Frontal cortex (tissue), 4 donors: ENCODE measurements around the gene INPPL1. TPM values are rescaled to one million over a fixed set of nuclear protein-coding genes. Genes with fewer than 3 reads are reported as not detected.
A peak's percentile ranks its signal among the peaks of the same experiment; 100 is the strongest.

Experiments
- DNase-seq, 2 donors: peaks; one replicate each; pipeline ENCODE4 v3.0.0; 2012; ENCODE audit warnings: low spot score in 2 of 2
- FAIRE-seq: peaks from 2 replicates; lab custom pipeline; 2012; peaks lifted over from hg19 to GRCh38; lab: Jason Lieb, UNC
- total RNA-seq: library from RNA; depleted of rRNA; stranded (reverse); fragments of >200 nt; gene quantifications from one replicate; pipeline ENCODE4 v1.2.3, GENCODE V29; 2014
- donor health status: control.
- donor health status: control.
- donor health status: control.

Gene INPPL1
- total RNA-seq, 1 donor from 2014 or later: 6.5 TPM

- FAIRE-seq (no peak), DNase-seq (no peak)
Measured at GRCh38 chr11:72230764-72231365, 6.3 kb downstream of the INPPL1 start.

DNA sequence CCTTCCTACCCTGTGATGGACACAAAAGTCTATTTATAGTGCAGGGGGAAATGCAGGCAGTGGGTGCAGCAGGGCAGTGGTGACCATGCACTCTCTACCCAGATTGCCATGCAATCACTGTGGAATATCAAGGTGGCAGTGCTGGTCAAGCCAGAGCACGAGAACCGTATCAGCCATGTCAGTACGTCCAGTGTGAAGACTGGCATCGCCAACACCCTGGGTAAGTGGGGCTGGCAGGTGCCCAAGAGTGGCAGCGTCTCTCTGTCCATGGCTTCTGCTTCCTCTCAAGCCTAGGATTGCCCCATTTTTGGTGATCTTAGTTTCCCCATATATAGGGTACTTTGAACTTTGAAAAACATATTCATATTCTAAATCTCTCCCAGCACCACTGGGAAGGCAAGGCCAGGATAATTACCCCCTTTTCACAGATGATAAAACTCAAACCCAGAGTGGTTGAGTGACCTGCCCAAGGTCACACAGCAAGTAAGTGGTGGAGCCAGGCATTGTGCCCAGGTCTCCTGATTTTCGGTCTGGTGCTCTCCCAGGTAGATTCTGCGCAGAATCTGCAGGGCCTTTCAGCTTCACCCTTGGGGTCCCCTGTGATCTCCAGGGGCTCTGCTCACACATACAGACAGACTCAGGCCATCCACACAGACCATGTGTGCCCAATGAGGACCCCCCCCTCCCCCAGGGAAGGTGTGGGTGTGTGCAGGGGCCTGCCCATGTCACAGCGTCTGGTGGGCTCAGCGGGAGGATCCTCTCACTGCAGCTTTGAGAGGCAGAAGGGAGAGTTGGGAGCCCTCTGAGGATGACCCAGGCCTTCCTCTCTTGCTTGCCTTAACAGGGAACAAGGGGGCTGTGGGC is 7.1 kb downstream of the INPPL1 start:
- no peak for FAIRE-seq
- DNase-seq: no peak

DNA sequence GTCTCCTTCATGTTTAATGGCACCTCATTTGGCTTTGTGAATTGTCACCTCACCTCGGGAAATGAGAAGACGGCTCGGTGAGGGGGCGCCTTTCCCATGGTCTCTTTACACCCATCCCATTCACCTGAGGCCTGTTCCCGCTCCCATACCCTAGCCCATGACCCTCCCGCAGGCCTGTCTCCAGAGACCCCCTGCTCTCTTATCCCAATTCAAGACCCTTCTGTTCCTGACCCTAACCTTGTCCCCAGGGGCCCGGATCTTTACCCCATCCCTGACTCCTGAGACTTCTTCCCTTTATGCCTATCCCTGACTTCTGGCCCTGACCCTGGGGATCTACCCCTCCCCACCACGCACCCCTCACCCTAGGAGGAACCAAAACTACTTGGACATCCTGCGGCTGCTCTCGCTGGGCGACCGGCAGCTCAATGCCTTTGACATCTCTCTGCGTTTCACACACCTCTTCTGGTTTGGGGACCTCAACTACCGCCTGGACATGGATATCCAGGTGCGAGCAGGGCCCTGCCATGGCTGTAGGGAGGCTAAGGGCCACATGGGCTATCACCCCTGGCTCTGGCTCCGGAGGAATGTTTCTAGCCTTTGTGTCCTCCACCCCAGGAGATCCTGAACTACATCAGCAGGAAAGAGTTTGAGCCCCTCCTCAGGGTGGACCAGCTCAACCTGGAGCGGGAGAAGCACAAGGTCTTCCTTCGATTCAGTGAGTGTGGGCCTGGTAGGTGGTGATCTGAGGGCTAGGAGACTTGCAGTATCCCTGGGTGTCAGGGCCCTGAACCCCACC is 7.9 kb downstream of the INPPL1 start:
- DNase-seq (no peak), FAIRE-seq (no peak)

DNA sequence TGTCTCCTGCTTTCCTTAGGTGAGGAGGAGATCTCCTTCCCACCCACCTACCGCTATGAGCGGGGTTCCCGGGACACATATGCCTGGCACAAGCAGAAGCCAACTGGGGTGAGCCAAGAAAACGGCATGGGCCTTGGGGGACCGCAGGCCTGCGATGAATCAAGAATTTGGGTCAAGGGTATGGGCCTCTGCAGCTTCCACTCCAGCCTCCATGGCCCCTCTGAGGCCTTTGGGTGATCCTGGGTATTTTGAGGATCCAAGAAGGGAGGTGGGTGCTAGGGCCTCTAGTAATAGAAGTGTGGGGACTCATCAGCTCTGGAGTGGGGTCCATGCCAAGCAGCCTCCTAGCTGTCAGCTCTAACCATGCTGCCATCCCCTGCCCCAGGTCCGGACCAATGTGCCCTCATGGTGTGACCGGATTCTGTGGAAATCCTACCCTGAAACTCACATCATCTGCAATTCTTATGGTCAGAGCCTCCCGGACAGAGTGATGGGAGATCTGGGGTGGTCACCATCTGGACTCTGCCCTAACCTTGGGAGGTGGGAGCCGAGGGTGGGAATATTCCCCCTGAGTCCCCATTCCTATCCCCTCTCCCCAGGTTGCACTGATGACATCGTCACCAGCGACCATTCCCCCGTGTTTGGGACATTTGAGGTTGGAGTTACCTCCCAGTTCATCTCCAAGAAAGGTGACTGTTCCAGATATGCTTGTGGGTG is 8.6 kb downstream of the INPPL1 start:
- DNase-seq (no peak), FAIRE-seq (no peak)

- FAIRE-seq (no peak), DNase-seq (no peak)
Measured at GRCh38 chr11:72233773-72234513, 9.4 kb downstream of the INPPL1 start.

DNA sequence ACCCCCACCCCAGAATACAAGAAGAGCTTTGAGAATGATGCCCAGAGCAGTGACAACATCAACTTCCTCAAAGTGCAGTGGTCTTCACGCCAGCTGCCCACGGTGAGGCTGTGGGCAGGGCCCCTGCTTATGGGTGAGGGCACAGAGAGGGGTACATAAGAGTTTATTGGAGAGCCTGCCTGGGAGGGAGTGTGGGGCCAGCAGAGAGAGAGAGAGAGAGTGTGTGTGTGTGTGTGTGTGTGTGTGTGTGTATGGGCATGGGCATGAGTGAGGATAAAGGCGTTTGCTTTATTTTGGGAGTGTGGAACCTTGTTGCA is 9.9 kb downstream of the INPPL1 start:
- no peak for DNase-seq
- no peak for FAIRE-seq

DNA sequence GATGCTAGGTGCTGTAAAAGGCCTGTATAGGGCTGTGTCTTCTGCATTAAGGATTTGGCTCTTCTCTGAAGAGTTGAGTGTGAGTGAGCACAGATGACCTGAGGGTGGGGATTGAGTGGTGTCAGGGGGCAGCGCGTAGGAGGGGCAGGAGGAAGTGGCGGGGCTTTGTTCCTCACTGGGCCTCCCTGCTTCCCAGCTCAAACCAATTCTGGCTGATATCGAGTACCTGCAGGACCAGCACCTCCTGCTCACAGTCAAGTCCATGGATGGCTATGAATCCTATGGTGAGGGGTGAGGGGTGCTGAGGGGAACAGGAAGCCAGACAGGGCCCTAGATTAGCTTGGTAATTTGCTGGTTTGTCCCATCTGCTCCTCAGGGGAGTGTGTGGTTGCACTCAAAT is 10.4 kb downstream of the INPPL1 start:
- no peak for FAIRE-seq
- no peak for DNase-seq

GRCh38 chr11:72235351-72236057 is 10.9 kb downstream of the INPPL1 start:
- no peak for FAIRE-seq

GRCh38 chr11:72236083-72236697 is 11.6 kb downstream of the INPPL1 start:
- DNase-seq (no peak), FAIRE-seq (no peak)

More at GRCh38 chr11:72235351-72236057, 10.9 kb downstream of the INPPL1 start:
- no peak for DNase-seq

GRCh38 chr11:72236774-72237111 is 12.2 kb downstream of the INPPL1 start:
- FAIRE-seq (no peak), DNase-seq (no peak)

DNA sequence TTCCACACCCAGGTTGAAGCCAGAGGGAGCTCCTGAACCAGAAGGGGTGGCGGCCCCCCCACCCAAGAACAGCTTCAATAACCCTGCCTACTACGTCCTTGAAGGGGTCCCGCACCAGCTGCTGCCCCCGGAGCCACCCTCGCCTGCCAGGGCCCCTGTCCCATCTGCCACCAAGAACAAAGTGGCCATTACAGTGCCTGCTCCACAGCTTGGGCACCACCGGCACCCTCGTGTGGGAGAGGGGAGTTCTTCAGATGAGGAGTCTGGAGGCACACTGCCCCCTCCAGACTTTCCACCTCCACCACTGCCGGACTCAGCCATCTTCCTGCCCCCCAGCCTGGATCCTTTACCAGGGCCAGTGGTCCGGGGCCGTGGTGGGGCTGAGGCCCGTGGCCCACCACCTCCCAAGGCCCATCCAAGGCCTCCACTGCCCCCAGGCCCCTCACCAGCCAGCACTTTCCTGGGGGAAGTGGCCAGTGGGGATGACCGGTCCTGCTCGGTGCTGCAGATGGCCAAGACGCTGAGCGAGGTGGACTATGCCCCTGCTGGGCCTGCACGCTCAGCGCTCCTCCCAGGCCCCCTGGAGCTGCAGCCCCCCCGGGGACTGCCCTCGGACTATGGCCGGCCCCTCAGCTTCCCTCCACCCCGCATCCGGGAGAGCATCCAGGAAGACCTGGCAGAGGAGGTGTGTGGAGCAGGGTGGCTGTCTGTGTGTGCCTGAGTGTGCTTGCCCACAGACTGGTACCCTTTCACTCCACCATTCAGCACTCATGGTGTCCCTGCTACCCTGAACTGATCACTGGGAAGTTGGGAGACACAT is 12.8 kb downstream of the INPPL1 start:
- DNase-seq (no peak), FAIRE-seq (no peak)

DNA sequence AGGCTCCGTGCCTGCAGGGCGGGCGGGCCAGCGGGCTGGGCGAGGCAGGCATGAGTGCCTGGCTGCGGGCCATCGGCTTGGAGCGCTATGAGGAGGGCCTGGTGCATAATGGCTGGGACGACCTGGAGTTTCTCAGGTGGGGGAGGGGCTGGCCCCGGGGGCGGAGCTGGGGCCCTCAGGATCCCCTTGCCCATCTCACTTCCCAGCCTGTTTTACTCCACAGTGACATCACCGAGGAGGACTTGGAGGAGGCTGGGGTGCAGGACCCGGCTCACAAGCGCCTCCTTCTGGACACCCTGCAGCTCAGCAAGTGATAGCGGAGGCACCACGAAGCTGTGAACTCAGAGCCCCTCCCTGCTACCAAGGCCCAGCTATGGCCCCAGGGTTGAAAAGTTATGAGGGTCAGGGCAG is 13.5 kb downstream of the INPPL1 start:
- DNase-seq (peak; percentile 71 to 78), FAIRE-seq (no peak)

DNA sequence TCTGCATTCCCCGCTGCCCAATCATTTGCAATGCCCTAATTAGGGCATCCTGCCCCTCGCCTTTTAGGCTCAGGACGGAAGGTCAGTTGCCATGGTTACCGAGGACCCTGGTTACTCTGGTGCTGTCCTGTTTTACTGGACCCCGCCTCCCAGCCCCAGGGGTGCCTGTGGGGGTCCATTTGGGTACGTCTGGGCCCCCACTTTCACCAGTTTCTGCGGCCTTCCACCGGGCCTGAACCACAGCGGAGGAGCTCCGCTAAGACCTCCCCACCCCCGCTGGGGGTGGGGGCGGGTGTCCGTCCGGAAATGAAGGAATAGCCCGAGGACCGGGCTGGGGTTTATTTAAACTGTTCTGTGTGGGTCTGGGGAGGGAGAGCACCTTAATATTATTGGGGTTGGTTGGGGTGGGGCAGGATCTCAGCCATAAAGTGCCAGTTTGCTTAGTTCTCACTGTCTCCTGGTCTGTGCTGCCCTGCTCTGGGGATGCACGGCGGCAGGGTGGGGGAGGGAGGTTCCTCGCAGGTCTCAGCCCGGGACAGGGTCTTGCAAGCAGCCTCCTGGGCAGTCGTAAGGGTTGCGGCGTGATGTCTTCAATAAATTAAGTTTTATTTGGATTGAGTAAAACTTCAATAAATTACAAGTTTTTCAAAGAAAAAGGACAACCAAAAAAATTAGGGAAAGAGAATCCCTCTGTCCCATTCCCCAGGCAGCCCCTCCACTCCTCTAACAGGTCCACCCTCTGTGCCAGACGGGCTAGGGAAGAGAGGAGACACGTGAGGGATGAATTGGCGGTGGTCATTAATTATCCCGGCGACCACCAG is 14.1 kb downstream of the INPPL1 start:
- DNase-seq: no peak
- FAIRE-seq: no peak

GRCh38 chr11:72239313-72239848 is 14.8 kb downstream of the INPPL1 start:
- FAIRE-seq (no peak), DNase-seq (peak; percentile 65 to 68)

GRCh38 chr11:72239849-72240460 is 15.4 kb downstream of the INPPL1 start:
- FAIRE-seq (no peak), DNase-seq (peak in 1 of 2 donors; percentile 65)
